MCF 10A (cell line): ENCODE measurements around the gene ARID3B. TPM values are rescaled to one million over a fixed set of nuclear protein-coding genes. Genes with fewer than 3 reads are reported as not detected.

Source experiments
- BruUV-seq: library from RNA; stranded (reverse); fragments of 400-500 nt; replicated peaks from 2 replicates; lab custom pipeline; 2021; lab: Mats Ljungman, UMichigan
- CTCF ChIA-PET: fragments of 300-600 bp; sonication (Branson Sonifier 250); formaldehyde crosslinking; extraction: SDS; loops from one replicate; lab custom pipeline; 2021; ENCODE audit warnings: antibody characterized with exemption, inconsistent platforms; lab: Yijun Ruan, JAX
- POLR2A ChIA-PET: fragments of 300-600, 350-650 bp; sonication (Branson Sonifier 250); formaldehyde crosslinking; extraction: SDS; loops from one replicate; lab custom pipeline; 2020; ENCODE audit warnings: antibody characterized with exemption, inconsistent platforms; lab: Yijun Ruan, JAX
- DNase-seq: peaks from one replicate; pipeline ENCODE4 v3.0.0-alpha.2; 2018; ENCODE audit not compliant: unreplicated experiment
- H3K27ac Mint-ChIP-seq: one replicate; pipeline ENCODE4 v1.8.0; 2022; ENCODE audit warnings: mild to moderate bottlenecking, low read depth, mixed read lengths; ENCODE audit not compliant: unreplicated experiment
- H3K27me3 Mint-ChIP-seq: one replicate; pipeline ENCODE4 v1.8.0; 2022; ENCODE audit warnings: mixed read lengths; ENCODE audit not compliant: insufficient read depth, unreplicated experiment
- H3K36me3 Mint-ChIP-seq: one replicate; pipeline ENCODE4 v1.8.0; 2022; ENCODE audit warnings: mild to moderate bottlenecking, moderate library complexity, mixed read lengths; ENCODE audit not compliant: insufficient read depth, unreplicated experiment
- H3K4me1 Mint-ChIP-seq: one replicate; pipeline ENCODE4 v1.8.0; 2022; ENCODE audit warnings: mixed read lengths; ENCODE audit not compliant: insufficient read depth, unreplicated experiment
- H3K4me3 Mint-ChIP-seq: one replicate; pipeline ENCODE4 v1.8.0; 2022; ENCODE audit warnings: mild to moderate bottlenecking, moderate library complexity, mixed read lengths; ENCODE audit not compliant: unreplicated experiment
- H3K9me3 Mint-ChIP-seq: one replicate; pipeline ENCODE4 v1.8.0; 2022; ENCODE audit warnings: mixed read lengths; ENCODE audit not compliant: unreplicated experiment
- CTCF ChIP-seq: fragments of 200-600 bp; IDR thresholded peaks from one replicate; pipeline ENCODE4 v1.8.0; 2022; ENCODE audit warnings: antibody characterized with exemption, mild to moderate bottlenecking; ENCODE audit not compliant: unreplicated experiment
- intact Hi-C: fragments of 100-400 bp; cut with micrococcal nuclease; formaldehyde crosslinking; loops from 2 replicates; pipeline ENCODE4 v1.14.1; 2022
- total RNA-seq: library from RNA; stranded (reverse); gene quantifications from 2 replicates; pipeline ENCODE4 v1.2.3, GENCODE V29; 2022

ARID3B gene
- total RNA-seq, 1 experiment from 2014 or later: 4.7 TPM

GRCh38 chr15:74631087-74631385, 90.0 kb downstream of the ARID3B start:
- intact Hi-C loops: no loop called here
- Mint-ChIP-seq H3K36me3 (peaks cover 63% of the 10 kb centered on the region), H3K9me3 (no peaks in the 10 kb centered on the region), H3K27me3 (no peaks in the 10 kb centered on the region), H3K27ac (no peak overlapping the region), H3K4me3 (no peak overlapping the region), H3K4me1 (no peaks in the 10 kb centered on the region)
- POLR2A ChIA-PET: interaction anchor here (1.8 kb wide), 1 partner anchor 152 kb away, joined by 5 read pairs; no protein-coding TSS in a partner anchor
- no peak for TF ChIP-seq CTCF
- CTCF ChIA-PET: interaction anchor here (0.6 to 26.9 kb wide), 23 partner anchors 8 to 1803 kb away, joined by 3 to 632 read pairs (median 5); partner anchors contain the start of gene CSK
- no TSS peak for BruUV-seq
- no peak for DNase-seq

- BruUV-seq: no TSS peak
- ChIA-PET POLR2A (interaction anchor here (1.0 to 1.8 kb wide), 3 partner anchors 33 to 171 kb away, joined by 3 to 5 read pairs (median 3); partner anchors contain the start of gene UBL7), CTCF (interaction anchor here (0.6 to 26.9 kb wide), 37 partner anchors 8 to 1802 kb away, joined by 3 to 632 read pairs (median 4); partner anchors contain the start of genes CSK and CYP11A1)
- Mint-ChIP-seq H3K36me3 (peaks cover 63% of the 10 kb centered on the region), H3K4me1 (no peaks in the 10 kb centered on the region), H3K27ac (no peak overlapping the region), H3K9me3 (no peaks in the 10 kb centered on the region), H3K4me3 (no peak overlapping the region), H3K27me3 (no peaks in the 10 kb centered on the region)
- no peak for TF ChIP-seq CTCF
- DNase-seq: no peak
- intact Hi-C loops: no loop called here
Observed at GRCh38 chr15:74631408-74631807, 90.4 kb downstream of the ARID3B start.

GRCh38 chr15:74631935-74632560, 91.0 kb downstream of the ARID3B start:
- ChIA-PET CTCF (interaction anchor here (0.5 to 26.9 kb wide), 41 partner anchors 9 to 1802 kb away, joined by 3 to 632 read pairs (median 4); partner anchors contain the start of genes CSK and CYP11A1), POLR2A (interaction anchor here (0.9 to 1.8 kb wide), 4 partner anchors 34 to 171 kb away, joined by 3 to 5 read pairs (median 4); partner anchors contain the start of gene UBL7)
- peak; percentile 76 for TF ChIP-seq CTCF
- H3K4me1 Mint-ChIP-seq: no peaks in the 10 kb centered on the region
- no peak overlapping the region for H3K27ac Mint-ChIP-seq
- H3K27me3 Mint-ChIP-seq: no peaks in the 10 kb centered on the region
- peaks cover 64% of the 10 kb centered on the region for H3K36me3 Mint-ChIP-seq
- intact Hi-C loops: loop anchor here (1.0 kb wide), 1 partner anchor 259 kb away; no protein-coding TSS in a partner anchor
- H3K4me3 Mint-ChIP-seq: no peak overlapping the region
- no TSS peak for BruUV-seq
- H3K9me3 Mint-ChIP-seq: no peaks in the 10 kb centered on the region
- DNase-seq: peak; percentile 58

GRCh38 chr15:74632601-74633000, 91.6 kb downstream of the ARID3B start:
- H3K9me3 Mint-ChIP-seq: no peaks in the 10 kb centered on the region
- H3K4me3 Mint-ChIP-seq: no peak overlapping the region
- H3K27ac Mint-ChIP-seq: no peak overlapping the region
- H3K36me3 Mint-ChIP-seq: peaks cover 65% of the 10 kb centered on the region
- intact Hi-C loops: loop anchor here (1.0 kb wide), 1 partner anchor 259 kb away; no protein-coding TSS in a partner anchor
- CTCF ChIA-PET: interaction anchor here (0.5 to 26.9 kb wide), 27 partner anchors 8 to 456 kb away, joined by 3 to 632 read pairs (median 5); partner anchors contain the start of gene CSK
- H3K4me1 Mint-ChIP-seq: no peaks in the 10 kb centered on the region
- no peak for TF ChIP-seq CTCF
- DNase-seq: no peak
- POLR2A ChIA-PET: interaction anchor here (0.9 to 1.8 kb wide), 4 partner anchors 34 to 172 kb away, joined by 3 to 9 read pairs (median 4); partner anchors contain the start of gene UBL7
- no TSS peak for BruUV-seq
- no peaks in the 10 kb centered on the region for H3K27me3 Mint-ChIP-seq
